Skin of body (tissue), 2 donors: ENCODE data around the gene STXBP2. TPM values are rescaled to one million over a fixed set of nuclear protein-coding genes. Genes with fewer than 3 reads are reported as not detected.

Experiments
- DNase-seq: peaks from one replicate; lab custom pipeline; 2025; lab: John Stamatoyannopoulos, UW
- total RNA-seq: library from RNA; depleted of rRNA; stranded (reverse); fragments of >200 nt; gene quantifications from one replicate; pipeline ENCODE4 v1.2.3, GENCODE V29; 2014

STXBP2 gene
- total RNA-seq, 1 donor from 2014 or later = 25.1 TPM

DNA sequence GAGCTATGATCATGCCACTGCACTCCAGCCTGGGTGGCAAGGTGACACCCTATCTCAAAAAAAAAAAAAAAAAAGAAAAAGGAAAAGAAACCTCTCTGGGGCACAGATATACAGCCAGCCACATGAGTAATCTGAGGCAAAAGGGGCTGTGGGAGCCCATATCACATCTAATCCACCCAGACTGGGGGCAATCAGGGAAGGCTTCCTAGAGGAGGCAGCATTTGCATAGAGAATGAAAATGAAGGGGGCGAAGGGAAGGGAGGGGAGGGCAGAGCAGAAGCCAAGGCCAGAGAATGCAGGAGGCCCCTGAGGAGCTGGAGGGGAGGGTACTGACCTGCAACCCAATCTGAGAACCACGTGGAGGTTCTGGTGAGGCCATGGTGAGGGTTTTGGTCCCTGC lies 13.2 kb downstream of the STXBP2 start:
- no peak for DNase-seq

DNA sequence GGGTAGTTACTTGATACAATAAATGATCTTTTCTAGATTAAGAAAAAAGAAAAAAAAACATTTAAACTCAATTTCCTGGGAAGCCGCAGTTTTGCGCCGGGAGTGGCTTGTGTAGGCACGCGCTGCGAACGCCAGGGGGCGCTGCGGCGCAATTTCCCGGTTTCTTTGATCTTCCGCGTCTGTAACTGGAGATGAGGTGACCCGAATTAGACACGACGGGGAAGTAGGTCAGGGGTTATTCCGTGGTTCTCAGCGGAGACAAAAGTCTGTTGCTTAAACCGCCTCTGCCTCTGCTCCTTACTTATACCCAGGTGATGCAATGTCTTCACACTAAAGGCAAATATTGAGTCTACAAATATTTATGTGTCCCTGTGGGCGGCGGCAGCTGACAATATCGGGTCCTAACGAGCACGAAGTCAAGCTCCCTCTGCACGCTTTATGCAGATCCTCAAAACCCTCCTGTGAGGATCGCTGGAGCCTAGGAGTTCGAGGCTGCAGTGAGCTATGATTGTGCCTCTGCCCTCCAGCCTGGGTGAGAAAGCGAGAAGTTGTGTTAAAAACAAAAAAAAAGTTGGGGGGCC lies 15.2 kb downstream of the STXBP2 start:
- DNase-seq = peak; percentile 79

DNA sequence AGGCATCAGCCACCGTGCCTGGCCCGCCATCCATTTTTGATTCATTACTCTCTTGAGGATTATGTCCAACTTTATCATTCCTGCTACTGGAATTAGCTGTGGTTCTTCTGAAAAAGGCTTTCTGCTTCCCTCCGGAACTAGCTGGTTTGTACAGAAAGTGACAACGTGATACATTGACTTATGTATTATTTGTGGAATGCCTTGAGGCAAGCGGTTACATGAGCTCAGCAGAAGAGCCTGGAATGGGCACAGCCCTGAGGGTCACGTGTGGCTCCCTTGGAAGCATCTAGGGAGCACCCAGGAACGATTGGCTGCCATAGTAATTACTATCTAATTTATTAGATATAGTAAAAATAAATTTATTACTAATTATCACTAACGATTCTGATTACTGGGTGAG lies 17.5 kb downstream of the STXBP2 start:
- no peak for DNase-seq

DNA sequence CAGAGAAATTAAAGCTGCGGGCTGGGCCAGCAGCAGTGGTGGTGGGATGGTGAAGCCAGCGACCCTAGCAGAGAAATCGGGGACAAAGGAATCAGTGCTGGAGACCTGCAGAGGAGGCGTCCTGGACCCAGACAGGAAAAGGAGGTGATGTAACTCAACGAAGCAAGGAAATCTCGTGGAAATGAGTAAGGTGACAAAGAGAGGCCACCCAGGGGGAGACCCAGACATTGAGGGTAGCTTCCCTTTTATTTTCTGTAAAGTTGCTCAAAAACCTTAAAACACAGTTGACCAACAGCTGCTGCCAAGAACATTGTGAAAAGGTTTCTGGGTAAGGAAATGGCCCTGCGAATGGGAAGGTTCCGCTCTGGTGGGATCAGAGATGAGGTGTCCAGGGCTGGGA lies 18.7 kb downstream of the STXBP2 start:
- DNase-seq = no peak

DNA sequence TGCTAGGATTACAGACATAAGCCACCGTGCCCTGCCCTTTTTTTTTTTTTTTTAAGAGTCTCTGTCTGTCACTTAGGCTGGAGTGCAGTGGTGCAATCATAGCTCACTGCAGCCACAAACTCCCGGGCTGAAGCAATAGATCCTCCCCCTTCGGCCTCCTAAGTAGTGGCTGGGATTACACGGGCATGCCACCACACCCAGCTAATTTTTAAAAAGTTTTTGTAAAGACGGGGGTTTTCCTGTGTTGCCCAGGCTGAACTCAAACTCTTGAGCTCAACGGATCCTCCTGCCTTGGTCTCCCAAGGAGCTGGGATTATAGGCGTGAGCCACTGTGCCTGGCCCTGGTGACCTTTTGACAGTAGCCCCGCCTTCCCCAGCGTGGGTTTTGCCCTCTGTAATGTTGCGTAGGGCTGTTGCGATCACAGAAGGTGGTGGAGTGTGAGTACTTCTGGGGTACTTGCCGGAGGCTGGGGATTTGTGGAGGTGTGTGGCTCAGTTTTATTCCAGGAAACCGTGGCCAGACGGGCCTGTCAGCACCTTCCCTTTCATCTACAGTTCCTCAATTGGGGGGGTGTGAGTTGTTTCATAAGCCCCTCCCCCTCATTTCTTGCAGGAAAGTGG lies 20.3 kb downstream of the STXBP2 start:
- DNase-seq = no peak

DNA sequence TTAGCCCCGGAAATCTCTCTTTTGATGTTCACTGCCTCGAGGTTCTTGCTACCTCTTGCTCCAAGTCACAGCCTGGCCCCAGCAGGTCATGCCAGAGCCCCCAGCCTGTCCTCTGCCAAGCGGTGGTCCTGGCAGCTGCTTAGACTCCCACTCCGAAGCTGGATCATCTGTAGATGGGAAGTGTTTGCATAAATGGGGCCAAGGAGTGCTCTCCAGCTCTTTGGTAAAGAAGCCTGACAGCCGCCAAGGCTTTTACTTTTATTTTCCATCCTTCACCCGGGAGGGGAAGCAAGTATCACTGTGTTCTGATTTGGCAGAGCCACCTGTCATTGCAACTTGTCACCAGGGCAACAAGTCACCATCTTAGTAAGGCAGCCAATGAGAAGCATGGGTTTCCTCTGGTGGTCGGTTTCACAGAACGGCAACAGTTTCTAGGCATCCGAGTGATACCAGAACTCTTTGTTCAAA lies 21.3 kb downstream of the STXBP2 start:
- no peak for DNase-seq

DNA sequence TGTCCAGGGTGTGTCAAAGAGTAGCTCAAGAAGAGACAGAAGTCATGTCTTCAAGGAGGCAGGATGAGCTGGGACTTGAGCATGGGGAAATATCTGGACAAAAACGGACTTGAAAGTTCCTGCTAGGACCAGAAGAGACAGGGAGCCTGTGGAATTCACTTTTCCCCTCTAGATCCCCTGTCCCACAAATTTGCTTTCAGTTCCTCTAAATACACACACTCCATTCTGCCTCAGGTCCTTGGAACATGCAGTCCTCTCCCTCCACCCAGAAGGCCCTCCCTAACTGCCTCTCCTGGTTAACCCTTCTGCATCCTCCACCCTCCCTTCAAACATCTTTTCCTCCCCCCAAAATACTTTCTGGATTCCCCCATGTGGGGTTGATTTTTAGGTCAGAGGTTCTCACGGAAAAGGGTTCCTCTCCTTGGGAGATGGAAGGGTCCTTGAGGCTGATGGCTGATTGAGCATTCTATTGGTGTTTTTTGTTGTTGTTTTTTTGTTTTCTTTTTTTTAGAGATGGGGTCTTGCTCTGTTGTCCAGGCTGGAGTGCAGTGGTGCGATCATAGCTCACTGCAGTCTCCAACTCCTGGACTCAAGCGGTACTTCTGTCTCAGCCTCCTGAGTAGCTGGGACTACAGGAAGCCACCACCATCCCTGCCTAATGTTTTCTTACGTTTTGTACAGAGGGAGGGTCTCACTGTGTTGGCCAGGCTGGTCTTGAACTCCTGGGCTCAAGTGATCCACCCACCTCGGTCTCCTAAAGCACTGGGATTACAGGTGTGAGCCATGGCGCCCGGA lies 25.0 kb downstream of the STXBP2 start:
- no peak for DNase-seq

DNA sequence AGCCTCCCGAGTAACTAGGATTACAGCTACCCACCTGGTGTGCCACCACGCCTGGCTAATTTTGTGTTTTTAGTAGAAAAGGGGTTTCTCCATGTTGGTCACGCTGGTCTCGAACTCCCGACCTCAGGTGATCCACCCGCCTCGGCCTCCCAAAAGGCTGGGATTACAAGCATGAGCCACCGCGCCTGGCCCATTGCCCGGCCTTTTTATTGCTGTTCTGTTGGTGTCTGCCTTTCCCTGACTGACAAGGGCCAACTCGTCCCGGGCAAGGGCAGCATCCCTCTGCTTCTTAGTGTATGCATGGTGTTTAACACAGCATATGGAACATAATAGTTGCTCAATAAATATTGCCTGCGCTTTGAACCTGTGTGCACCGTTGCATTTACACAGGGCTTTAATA lies 25.7 kb downstream of the STXBP2 start:
- DNase-seq = no peak

GRCh38 chr19:7663706-7664105 lies 26.8 kb downstream of the STXBP2 start:
- DNase-seq = peak; percentile 27

DNA sequence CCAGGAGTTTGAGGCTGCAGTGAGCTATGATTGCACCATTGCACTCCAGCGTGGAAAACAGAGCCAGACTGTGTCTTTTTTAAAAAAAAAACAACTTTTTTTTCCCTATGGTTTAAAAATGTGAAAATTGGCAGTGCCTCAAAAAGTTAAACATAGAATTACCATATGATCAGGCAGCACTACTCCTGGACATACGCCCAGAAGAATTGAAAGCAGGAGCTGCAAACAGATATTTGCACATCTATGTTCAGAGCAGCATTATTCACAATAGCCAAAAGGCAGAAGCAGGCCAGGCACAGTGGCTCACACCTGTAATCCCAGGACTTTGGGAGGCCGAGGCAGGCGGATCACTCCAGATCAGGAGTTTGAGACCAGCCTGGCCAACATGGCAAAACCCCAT lies 28.2 kb downstream of the STXBP2 start:
- DNase-seq = peak; percentile 73

GRCh38 chr19:7668842-7669241 lies 31.9 kb downstream of the STXBP2 start, which contains the start of gene RETN:
RETN (plus strand) TSS chr19:7669049; CDS start chr19:7669327, 278 bp downstream.
- no peak for DNase-seq

DNA sequence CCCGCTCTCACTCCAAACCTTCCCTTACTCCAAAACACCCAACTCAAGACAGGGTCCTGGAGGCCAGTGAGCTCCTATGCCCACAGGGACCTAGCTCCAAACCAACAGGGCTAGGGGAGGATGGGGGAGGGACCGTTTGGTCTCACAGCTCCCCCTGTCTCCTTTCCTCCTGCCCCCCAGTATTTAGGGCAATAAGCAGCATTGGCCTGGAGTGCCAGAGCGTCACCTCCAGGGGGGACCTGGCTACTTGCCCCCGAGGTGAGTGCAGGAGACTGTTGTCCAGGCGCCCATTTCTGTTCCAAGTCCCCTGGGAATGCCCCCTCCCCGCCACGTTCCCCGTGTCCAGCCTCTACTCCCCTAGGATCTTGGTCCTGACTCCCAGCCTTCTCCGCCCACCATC lies 32.7 kb downstream of the STXBP2 start:
- no peak for DNase-seq

DNA sequence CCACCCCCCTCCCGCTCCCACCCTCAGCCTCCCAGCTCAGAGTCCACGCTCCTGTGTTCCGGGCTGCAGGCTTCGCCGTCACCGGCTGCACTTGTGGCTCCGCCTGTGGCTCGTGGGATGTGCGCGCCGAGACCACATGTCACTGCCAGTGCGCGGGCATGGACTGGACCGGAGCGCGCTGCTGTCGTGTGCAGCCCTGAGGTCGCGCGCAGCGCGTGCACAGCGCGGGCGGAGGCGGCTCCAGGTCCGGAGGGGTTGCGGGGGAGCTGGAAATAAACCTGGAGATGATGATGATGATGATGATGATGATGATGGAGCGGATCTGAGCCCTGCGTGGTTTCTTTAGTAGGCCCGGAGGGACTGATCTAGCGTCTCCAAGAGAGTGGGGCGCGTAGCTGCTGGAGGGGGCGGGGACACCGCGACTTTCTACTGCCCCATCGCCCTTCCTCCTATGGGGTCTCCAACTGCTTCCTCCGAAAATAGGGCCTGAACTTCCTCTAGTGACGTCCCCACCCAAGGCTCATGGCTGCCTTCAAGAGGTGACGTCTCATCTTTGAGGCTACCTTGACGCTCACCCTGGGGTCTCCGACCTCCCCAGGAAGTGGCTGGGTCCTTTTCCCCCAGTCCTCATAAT lies 33.4 kb downstream of the STXBP2 start:
- DNase-seq = peak; percentile 33

DNA sequence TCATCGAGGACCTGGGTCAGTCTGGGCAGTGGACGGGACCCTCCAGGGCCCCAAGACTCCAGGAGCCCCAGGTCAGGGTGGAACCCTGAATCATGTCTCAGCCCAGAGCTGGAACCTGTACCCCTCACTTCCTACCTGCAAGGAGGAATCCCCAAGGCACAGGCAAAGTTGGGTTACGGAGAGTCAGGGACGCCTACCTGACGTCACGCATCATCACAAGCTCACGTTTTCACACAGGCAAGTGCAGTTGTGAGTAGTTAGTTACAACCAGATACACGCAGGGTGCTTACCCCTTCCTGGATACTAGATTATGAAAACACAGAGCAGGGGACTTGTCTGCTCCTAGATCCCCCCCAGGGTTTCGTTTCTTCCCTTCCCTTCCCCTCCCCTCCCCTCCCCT lies 33.9 kb downstream of the STXBP2 start:
- DNase-seq = no peak

DNA sequence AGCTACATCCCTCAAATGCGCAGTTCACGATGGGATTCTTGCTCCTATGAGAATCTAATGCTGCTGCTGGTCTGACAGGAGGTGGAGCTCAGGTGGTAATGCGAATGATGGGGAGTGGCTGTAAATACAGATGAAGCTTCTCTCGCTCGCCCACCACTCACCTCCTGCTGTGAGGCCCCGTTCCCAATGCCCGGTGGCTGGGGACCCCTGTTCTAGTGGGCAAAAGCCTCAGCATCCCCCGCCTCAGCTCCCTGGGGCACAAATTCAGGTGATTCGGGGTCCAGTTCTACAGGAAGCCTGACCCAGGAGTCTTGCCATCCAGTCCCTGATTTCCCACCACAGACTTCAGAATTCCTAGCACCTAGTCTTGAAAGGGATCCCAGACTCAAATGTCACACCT lies 35.6 kb downstream of the STXBP2 start:
- no peak for DNase-seq

DNA sequence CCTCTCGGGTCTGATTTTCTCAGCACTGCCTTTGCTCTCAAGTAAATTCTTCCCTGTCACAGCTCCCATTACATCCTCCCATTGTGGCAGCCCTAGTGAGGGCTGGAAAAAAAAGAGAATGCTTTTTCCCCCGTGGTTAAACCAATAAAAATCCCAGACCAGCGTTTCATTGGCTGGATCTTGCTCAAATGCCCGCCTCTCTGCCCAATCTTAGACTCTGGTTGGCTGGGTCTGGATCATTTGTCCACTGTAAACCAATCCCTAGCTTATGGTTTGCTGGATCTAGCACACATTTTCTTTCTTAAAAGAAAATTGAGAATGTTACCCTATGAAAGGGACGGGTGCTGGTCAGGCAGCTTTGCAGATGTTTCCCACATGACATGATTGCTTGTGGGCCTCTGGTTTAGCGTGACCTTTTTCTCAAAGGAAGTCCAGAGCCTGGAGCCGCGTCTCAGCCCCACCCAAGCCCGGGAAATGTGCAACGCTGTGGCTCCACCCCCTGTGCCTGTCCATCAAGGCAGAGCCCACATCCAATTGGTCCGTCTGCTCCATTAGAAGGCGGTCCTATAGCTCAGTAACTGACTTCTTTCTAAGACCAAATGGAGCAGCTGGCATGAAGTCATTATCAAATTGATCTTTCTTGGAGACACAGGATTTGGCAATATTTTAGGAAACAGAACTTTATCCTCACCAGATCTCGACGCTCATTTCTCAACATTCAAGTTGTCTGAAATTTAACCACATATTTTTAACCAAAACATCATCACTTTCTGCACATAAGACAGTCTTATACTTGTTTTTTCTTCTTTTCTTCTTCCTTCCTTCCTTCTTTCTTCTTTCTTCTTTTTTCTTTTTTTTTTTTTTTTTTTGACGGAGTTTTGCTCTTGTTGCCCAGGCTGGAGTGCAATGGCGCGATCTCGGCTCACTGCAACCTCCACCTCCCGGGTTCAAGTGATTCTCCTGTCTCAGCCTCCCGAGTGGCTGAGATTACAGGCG lies 37.4 kb downstream of the STXBP2 start:
- DNase-seq = peak; percentile 67

- no peak for DNase-seq
These were observed 39.5 kb downstream of the STXBP2 start for GRCh38 chr19:7676376-7676775.

GRCh38 chr19:7676854-7677253 lies 39.9 kb downstream of the STXBP2 start, which contains the start of gene MCEMP1:
MCEMP1 (plus strand) TSS chr19:7677090; CDS start chr19:7677121, 31 bp downstream.
- no peak for DNase-seq

- no peak for DNase-seq
These were observed 40.9 kb downstream of the STXBP2 start for GRCh38 chr19:7677669-7678311.
